Measurements from ENCODE around the gene TXNRD2. TPM values are rescaled to one million over a fixed set of nuclear protein-coding genes. Genes with fewer than 3 reads are reported as not detected.

Gene TXNRD2
- total and polyA plus RNA-seq, 2 experiments from 2014 or later, result 11.2 to 12.4 TPM

DNA sequence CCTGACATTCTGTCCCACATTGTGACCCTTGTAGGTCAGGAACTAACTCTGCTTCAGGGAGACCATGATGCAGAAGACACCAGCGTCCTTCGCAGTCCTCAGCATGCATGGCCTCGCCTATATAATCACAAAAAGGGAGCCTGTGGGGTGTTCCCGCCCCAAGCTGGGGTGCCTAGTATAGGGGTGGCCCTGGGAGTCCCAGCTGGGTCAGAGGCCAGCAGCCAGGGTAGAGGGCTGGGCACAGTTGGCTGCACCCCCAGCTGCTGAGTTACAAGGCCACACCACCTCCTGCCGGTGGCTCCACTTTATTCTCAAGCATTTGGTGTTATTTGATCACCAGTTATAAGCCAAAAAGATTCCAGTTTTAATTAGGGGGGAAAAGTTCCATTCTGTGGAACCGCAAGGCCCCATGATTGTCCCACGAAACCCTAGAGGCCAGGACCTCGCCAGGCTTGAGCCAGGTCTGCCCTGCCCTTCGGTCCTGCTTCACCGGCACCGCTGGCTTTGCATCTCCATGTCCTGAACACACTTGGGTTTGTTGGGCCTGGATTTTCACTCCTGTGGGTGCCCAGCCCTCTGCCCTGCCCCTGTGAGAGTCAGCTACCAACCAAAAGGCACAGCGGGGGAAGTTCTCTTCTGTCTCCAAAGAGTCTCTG lies 72.0 kb downstream of the TXNRD2 start:
- H3K9me2 ChIP-seq (ENCODE audit: insufficient read depth), result no peaks in the 10 kb centered on the region
- no peaks in the 10 kb centered on the region for H3F3A ChIP-seq (replicated peaks; ENCODE audit: low read depth)
- no peak overlapping the region for H3K27ac Mint-ChIP-seq
- no peaks in the 10 kb centered on the region for H3K4me1 ChIP-seq (ENCODE audit: insufficient read depth)
- no peak for ATAC-seq
- H3K36me3 Mint-ChIP-seq (ENCODE audit: low read depth), result no peaks in the 10 kb centered on the region
- no peaks in the 10 kb centered on the region for H3K9me3 Mint-ChIP-seq
- H3K4me3 ChIP-seq, result no peak overlapping the region
- no peak overlapping the region for H3K27ac ChIP-seq (ENCODE audit: low read depth)
- no peaks in the 10 kb centered on the region for H3K79me2 ChIP-seq (replicated peaks; ENCODE audit: insufficient read depth)
- no peak for TF ChIP-seq CREB1 (CRISPR knock-in tag; IDR thresholded peaks at IDR 0.05; ENCODE audit: low read depth)
- H3K4me2 ChIP-seq, result no peak overlapping the region
- H3K4me1 Mint-ChIP-seq, result peaks cover 12% of the 10 kb centered on the region
- no peak overlapping the region for H2AFZ ChIP-seq
- H3K36me3 ChIP-seq (ENCODE audit: insufficient read depth), result no peaks in the 10 kb centered on the region
- peaks cover 9% of the 10 kb centered on the region for H3K27me3 Mint-ChIP-seq (ENCODE audit: insufficient read depth, low read depth, poor library complexity)
- DNase-seq (ENCODE audit: low spot score), result no peak
- no peaks in the 10 kb centered on the region for H4K20me1 ChIP-seq (replicated peaks; ENCODE audit: insufficient read depth)
- H3K4me3 Mint-ChIP-seq, result no peak overlapping the region
- no peaks in the 10 kb centered on the region for H3K27me3 ChIP-seq (ENCODE audit: insufficient read depth)

DNA sequence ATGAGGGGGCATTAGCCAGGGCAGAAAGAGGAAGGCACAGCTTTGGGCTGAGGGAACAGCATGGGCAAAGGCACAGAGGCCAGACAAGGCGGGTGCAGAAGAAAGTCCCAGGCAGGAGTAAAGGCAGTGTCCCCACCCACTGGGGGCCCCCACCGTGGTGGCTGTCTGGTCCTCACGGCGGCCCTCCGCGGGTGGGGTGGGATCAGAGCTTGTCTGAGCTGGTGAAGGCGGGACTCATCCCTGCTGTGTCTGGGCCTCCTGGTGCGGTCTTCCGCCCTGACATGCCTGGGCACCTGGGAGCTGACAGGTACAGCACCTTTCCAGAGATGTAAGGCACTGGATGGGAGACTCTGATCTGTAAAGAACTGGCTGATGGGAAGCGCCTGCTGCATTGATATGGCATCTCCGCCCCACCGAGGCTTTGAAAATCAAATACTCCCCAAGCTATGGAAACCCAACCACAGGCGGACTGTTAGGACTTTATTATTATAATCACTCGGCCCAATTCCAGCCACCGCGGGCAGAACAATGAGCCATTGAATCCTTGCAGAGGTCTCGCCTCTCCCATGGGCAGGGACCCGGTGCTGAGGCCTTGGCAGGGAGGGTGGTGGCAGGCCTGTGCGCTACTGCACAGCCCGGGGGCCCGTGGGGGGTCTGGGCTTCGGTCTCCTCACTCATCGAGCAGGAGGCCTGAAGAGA lies 72.7 kb downstream of the TXNRD2 start:
- H2AFZ ChIP-seq, result no peak overlapping the region
- Mint-ChIP-seq H3K27me3 (ENCODE audit: insufficient read depth, low read depth, poor library complexity) (peaks cover 9% of the 10 kb centered on the region), H3K9me3 (no peaks in the 10 kb centered on the region), H3K27ac (no peak overlapping the region), H3K4me1 (peaks cover 12% of the 10 kb centered on the region), H3K4me3 (no peak overlapping the region), H3K36me3 (ENCODE audit: low read depth) (no peaks in the 10 kb centered on the region)
- H3K4me1 ChIP-seq (ENCODE audit: insufficient read depth), result no peaks in the 10 kb centered on the region
- no peaks in the 10 kb centered on the region for H3K36me3 ChIP-seq (ENCODE audit: insufficient read depth)
- no peak overlapping the region for H3K27ac ChIP-seq (ENCODE audit: low read depth)
- no peaks in the 10 kb centered on the region for H3K9me2 ChIP-seq (ENCODE audit: insufficient read depth)
- DNase-seq (ENCODE audit: low spot score), result no peak
- peak; percentile 13 for ATAC-seq
- no peaks in the 10 kb centered on the region for H3F3A ChIP-seq (replicated peaks; ENCODE audit: low read depth)
- no peak overlapping the region for H3K4me2 ChIP-seq
- no peaks in the 10 kb centered on the region for H3K27me3 ChIP-seq (ENCODE audit: insufficient read depth)
- H3K79me2 ChIP-seq (replicated peaks; ENCODE audit: insufficient read depth), result no peaks in the 10 kb centered on the region
- H3K4me3 ChIP-seq, result no peak overlapping the region
- H4K20me1 ChIP-seq (replicated peaks; ENCODE audit: insufficient read depth), result no peaks in the 10 kb centered on the region
- TF ChIP-seq, protein P1, sequence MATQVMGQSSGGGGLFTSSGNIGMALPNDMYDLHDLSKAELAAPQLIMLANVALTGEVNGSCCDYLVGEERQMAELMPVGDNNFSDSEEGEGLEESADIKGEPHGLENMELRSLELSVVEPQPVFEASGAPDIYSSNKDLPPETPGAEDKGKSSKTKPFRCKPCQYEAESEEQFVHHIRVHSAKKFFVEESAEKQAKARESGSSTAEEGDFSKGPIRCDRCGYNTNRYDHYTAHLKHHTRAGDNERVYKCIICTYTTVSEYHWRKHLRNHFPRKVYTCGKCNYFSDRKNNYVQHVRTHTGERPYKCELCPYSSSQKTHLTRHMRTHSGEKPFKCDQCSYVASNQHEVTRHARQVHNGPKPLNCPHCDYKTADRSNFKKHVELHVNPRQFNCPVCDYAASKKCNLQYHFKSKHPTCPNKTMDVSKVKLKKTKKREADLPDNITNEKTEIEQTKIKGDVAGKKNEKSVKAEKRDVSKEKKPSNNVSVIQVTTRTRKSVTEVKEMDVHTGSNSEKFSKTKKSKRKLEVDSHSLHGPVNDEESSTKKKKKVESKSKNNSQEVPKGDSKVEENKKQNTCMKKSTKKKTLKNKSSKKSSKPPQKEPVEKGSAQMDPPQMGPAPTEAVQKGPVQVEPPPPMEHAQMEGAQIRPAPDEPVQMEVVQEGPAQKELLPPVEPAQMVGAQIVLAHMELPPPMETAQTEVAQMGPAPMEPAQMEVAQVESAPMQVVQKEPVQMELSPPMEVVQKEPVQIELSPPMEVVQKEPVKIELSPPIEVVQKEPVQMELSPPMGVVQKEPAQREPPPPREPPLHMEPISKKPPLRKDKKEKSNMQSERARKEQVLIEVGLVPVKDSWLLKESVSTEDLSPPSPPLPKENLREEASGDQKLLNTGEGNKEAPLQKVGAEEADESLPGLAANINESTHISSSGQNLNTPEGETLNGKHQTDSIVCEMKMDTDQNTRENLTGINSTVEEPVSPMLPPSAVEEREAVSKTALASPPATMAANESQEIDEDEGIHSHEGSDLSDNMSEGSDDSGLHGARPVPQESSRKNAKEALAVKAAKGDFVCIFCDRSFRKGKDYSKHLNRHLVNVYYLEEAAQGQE (IDR thresholded peaks at IDR 0.05; ENCODE audit: unreplicated experiment), result no peak
- TF ChIP-seq ZNF114 (CRISPR knock-in tag; IDR thresholded peaks at IDR 0.05) (no peak), POLR2AphosphoS5 (IDR thresholded peaks at IDR 0.05; ENCODE audit: low read depth) (no peak), EZH2phosphoT487 (IDR thresholded peaks at IDR 0.05; ENCODE audit: unreplicated experiment) (no peak), STAT1 (IDR thresholded peaks at IDR 0.05; ENCODE audit: unreplicated experiment) (no peak), EZH2 (IDR thresholded peaks at IDR 0.05; ENCODE audit: low read depth, unreplicated experiment) (no peak), ZNF331 (CRISPR knock-in tag; IDR thresholded peaks at IDR 0.05; ENCODE audit: low read depth) (no peak)
- TF ChIP-seq, protein P2, sequence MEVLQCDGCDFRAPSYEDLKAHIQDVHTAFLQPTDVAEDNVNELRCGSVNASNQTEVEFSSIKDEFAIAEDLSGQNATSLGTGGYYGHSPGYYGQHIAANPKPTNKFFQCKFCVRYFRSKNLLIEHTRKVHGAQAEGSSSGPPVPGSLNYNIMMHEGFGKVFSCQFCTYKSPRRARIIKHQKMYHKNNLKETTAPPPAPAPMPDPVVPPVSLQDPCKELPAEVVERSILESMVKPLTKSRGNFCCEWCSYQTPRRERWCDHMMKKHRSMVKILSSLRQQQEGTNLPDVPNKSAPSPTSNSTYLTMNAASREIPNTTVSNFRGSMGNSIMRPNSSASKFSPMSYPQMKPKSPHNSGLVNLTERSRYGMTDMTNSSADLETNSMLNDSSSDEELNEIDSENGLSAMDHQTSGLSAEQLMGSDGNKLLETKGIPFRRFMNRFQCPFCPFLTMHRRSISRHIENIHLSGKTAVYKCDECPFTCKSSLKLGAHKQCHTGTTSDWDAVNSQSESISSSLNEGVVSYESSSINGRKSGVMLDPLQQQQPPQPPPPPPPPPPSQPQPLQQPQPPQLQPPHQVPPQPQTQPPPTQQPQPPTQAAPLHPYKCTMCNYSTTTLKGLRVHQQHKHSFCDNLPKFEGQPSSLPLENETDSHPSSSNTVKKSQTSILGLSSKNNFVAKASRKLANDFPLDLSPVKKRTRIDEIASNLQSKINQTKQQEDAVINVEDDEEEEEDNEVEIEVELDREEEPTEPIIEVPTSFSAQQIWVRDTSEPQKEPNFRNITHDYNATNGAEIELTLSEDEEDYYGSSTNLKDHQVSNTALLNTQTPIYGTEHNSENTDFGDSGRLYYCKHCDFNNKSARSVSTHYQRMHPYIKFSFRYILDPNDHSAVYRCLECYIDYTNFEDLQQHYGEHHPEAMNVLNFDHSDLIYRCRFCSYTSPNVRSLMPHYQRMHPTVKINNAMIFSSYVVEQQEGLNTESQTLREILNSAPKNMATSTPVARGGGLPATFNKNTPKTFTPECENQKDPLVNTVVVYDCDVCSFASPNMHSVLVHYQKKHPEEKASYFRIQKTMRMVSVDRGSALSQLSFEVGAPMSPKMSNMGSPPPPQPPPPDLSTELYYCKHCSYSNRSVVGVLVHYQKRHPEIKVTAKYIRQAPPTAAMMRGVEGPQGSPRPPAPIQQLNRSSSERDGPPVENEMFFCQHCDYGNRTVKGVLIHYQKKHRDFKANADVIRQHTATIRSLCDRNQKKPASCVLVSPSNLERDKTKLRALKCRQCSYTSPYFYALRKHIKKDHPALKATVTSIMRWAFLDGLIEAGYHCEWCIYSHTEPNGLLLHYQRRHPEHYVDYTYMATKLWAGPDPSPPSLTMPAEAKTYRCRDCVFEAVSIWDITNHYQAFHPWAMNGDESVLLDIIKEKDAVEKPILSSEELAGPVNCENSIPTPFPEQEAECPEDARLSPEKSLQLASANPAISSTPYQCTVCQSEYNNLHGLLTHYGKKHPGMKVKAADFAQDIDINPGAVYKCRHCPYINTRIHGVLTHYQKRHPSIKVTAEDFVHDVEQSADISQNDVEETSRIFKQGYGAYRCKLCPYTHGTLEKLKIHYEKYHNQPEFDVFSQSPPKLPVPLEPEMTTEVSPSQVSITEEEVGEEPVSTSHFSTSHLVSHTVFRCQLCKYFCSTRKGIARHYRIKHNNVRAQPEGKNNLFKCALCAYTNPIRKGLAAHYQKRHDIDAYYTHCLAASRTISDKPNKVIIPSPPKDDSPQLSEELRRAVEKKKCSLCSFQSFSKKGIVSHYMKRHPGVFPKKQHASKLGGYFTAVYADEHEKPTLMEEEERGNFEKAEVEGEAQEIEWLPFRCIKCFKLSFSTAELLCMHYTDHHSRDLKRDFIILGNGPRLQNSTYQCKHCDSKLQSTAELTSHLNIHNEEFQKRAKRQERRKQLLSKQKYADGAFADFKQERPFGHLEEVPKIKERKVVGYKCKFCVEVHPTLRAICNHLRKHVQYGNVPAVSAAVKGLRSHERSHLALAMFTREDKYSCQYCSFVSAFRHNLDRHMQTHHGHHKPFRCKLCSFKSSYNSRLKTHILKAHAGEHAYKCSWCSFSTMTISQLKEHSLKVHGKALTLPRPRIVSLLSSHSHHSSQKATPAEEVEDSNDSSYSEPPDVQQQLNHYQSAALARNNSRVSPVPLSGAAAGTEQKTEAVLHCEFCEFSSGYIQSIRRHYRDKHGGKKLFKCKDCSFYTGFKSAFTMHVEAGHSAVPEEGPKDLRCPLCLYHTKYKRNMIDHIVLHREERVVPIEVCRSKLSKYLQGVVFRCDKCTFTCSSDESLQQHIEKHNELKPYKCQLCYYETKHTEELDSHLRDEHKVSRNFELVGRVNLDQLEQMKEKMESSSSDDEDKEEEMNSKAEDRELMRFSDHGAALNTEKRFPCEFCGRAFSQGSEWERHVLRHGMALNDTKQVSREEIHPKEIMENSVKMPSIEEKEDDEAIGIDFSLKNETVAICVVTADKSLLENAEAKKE (CRISPR knock-in tag; IDR thresholded peaks at IDR 0.05), result no peak
- TF ChIP-seq, protein P3, sequence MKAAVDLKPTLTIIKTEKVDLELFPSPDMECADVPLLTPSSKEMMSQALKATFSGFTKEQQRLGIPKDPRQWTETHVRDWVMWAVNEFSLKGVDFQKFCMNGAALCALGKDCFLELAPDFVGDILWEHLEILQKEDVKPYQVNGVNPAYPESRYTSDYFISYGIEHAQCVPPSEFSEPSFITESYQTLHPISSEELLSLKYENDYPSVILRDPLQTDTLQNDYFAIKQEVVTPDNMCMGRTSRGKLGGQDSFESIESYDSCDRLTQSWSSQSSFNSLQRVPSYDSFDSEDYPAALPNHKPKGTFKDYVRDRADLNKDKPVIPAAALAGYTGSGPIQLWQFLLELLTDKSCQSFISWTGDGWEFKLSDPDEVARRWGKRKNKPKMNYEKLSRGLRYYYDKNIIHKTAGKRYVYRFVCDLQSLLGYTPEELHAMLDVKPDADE (IDR thresholded peaks at IDR 0.05), result no peak
